K562 (cell line): ENCODE results near the gene NT5C. TPM values are rescaled to one million over a fixed set of nuclear protein-coding genes. Genes with fewer than 3 reads are reported as not detected.

Source experiments
- CCNT2 ChIP-seq: IDR thresholded peaks from 2 replicates; pipeline ENCODE4 v1.6.1; 2011; ENCODE audit warnings: borderline replicate concordance, low read depth, mild to moderate bottlenecking, moderate library complexity, mixed read lengths, low read length; ENCODE audit not compliant: insufficient read length; ENCODE audit errors: extremely low read depth
- CHD2 ChIP-seq: IDR thresholded peaks from 2 replicates; pipeline ENCODE4 v1.6.1; 2011; ENCODE audit warnings: low read depth, low read length
- EHMT2 ChIP-seq: fragments of 450-650 bp; IDR thresholded peaks from 2 replicates; pipeline ENCODE4 v1.6.1; 2018; ENCODE audit warnings: antibody characterized with exemption
- KDM2B ChIP-seq: fragments of 250-450 bp; sonication (Bioruptor Pico); IDR thresholded peaks from 2 replicates; pipeline ENCODE4 v1.8.0; 2021; ENCODE audit warnings: mild to moderate bottlenecking, moderate library complexity
- MYNN ChIP-seq, 2 experiments: sonication (generic); formaldehyde crosslinking in 1 of 2; IDR thresholded peaks; 2 replicates each; pipeline versions ENCODE4 v1.5.0 to v1.6.1; 2016 to 2020; ENCODE audit warnings: antibody characterized with exemption in 1 of 2, missing genetic modification reagents in 1 of 2
- NUFIP1 ChIP-seq: fragments of 450-650 bp; IDR thresholded peaks from 2 replicates; pipeline ENCODE4 v1.6.1; 2018; ENCODE audit not compliant: partially characterized antibody
- RAD51 ChIP-seq: fragments of 450-650 bp; IDR thresholded peaks from 2 replicates; pipeline ENCODE4 v1.7.1; 2016; ENCODE audit warnings: low read depth, mild to moderate bottlenecking, borderline replicate concordance
- RFX1 ChIP-seq: fragments of 450-650 bp; IDR thresholded peaks from 2 replicates; pipeline ENCODE4 v1.6.1; 2016; ENCODE audit warnings: mild to moderate bottlenecking, moderate library complexity
- SIX5 ChIP-seq, 2 experiments: IDR thresholded peaks; 2 replicates each; pipeline ENCODE4 v1.6.1; 2011; ENCODE audit warnings: low read length in 2 of 2, borderline replicate concordance in 1 of 2, low read depth in 1 of 2, mild to moderate bottlenecking in 1 of 2, moderate library complexity in 1 of 2; ENCODE audit not compliant: insufficient read depth in 1 of 2
- SMC3 ChIP-seq: conservative IDR thresholded peaks from 2 replicates; pipeline ENCODE4 v1.6.1; 2011; ENCODE audit warnings: low read depth, low read length, improper control_type of control experiment; ENCODE audit not compliant: insufficient read depth
- STAG1 ChIP-seq: sonication (generic); formaldehyde crosslinking; IDR thresholded peaks from 2 replicates; pipeline ENCODE4 v1.5.0; 2020; ENCODE audit warnings: missing genetic modification reagents, borderline replicate concordance
- TBP ChIP-seq: optimal IDR thresholded peaks from 2 replicates; pipeline ENCODE3; 2011; ENCODE audit warnings: low read depth, low read length, improper control_type of control experiment
- VEZF1 ChIP-seq: fragments of 200-800 bp; sonication (Bioruptor generic); IDR thresholded peaks from 2 replicates; pipeline ENCODE4 v1.6.1; 2017; ENCODE audit warnings: missing genetic modification characterization, missing compliant biosample characterization
- ZBTB2 ChIP-seq: fragments of 450-650 bp; IDR thresholded peaks from 2 replicates; pipeline ENCODE4 v1.6.1; 2016; ENCODE audit warnings: antibody characterized with exemption
- ZNF639 ChIP-seq, 2 experiments: fragments of 200-800 bp in 1 of 2; sonication (Bioruptor generic) in 1 of 2; sonication (generic) in 1 of 2; formaldehyde crosslinking in 1 of 2; IDR thresholded peaks in 1 of 2; conservative IDR thresholded peaks in 1 of 2; 2 replicates each; pipeline versions ENCODE4 v1.5.0 to v1.6.1; 2016 to 2020; ENCODE audit warnings: missing compliant biosample characterization in 1 of 2, missing genetic modification characterization in 1 of 2, missing genetic modification reagents in 1 of 2
- polyA plus RNA-seq, 8 experiments: library from polyadenylated mRNA; depleted of rRNA in 4 of 8; stranded (reverse) in 5 of 8; unstranded in 3 of 8; fragments of >200 nt; fragmentation: Nextera tagmentation in 2 of 8; fragmentation: Illumina TruSeq in 1 of 8; extraction: Ambion mirVana in 2 of 8; extraction: Trizol in 1 of 8; gene quantifications; 2 replicates each; pipeline versions ENCODE4 v1.2.1 to v1.2.3, GENCODE V29; 2011 to 2014; ENCODE audit warnings: inconsistent platforms in 1 of 8, missing spikeins in 1 of 8
- total RNA-seq, 7 experiments: library from RNA; depleted of rRNA in 6 of 7; stranded (reverse); fragments of >200 nt in 6 of 7; fragmentation: Illumina TruSeq in 2 of 7; extraction: Trizol in 2 of 7; gene quantifications; 2 replicates each; pipeline versions ENCODE4 v1.2.1 to v1.2.3, GENCODE V29; 2011 to 2021; ENCODE audit warnings: low replicate concordance in 1 of 7
- TF ChIP-seq, protein P1 (sequence below), 2 experiments: fragments of 450-650 bp; IDR thresholded peaks; 2 replicates each; pipeline ENCODE4 v1.6.1; 2016
- TF ChIP-seq, protein P2 (sequence below): fragments of 250-450 bp; sonication (Bioruptor Pico); IDR thresholded peaks from 2 replicates; pipeline ENCODE4 v1.4.0; 2020; ENCODE audit warnings: mild to moderate bottlenecking, moderate library complexity

Gene NT5C
- total and polyA plus RNA-seq, 9 of the 15 experiments (the other 6 are each of a cell fraction or from before 2014, with no cell fraction given), result 2.9 to 205 (median 45.0) TPM

GRCh38 chr17:75113798-75114551 lies 17.6 kb downstream of the NT5C start (continued):
- TF ChIP-seq VEZF1 (CRISPR knock-in tag) (peak; percentile 41; the same call in 1 of the 2 replicates), ZBTB2 (no peak), SMC3 (peak; percentile 93), CCNT2 (no peak), ZNF639 (CRISPR knock-in tag; conservative IDR thresholded peaks at IDR 0.05 in 1 of 2, IDR thresholded peaks at IDR 0.05 in 1 of 2) (no peak), EHMT2 (no peak), CHD2 (no peak), SIX5 (IDR thresholded peaks at IDR 0.05; ENCODE audit: borderline replicate concordance in 1 of 2, insufficient read depth in 1 of 2, low read depth in 1 of 2, low read length in 2 of 2) (no peak), MYNN (IDR thresholded peaks at IDR 0.05) (peak; percentile 37; the same call in 1 of the 2 replicates), MYNN (CRISPR knock-in tag; IDR thresholded peaks at IDR 0.05) (no peak), STAG1 (peak; percentile 47; the same call in 1 of the 2 replicates), RFX1 (no peak), NUFIP1 (no peak), RAD51 (no peak), KDM2B (CRISPR knock-in tag) (no peak), TBP (peak; percentile 51)
- TF ChIP-seq, protein P1, sequence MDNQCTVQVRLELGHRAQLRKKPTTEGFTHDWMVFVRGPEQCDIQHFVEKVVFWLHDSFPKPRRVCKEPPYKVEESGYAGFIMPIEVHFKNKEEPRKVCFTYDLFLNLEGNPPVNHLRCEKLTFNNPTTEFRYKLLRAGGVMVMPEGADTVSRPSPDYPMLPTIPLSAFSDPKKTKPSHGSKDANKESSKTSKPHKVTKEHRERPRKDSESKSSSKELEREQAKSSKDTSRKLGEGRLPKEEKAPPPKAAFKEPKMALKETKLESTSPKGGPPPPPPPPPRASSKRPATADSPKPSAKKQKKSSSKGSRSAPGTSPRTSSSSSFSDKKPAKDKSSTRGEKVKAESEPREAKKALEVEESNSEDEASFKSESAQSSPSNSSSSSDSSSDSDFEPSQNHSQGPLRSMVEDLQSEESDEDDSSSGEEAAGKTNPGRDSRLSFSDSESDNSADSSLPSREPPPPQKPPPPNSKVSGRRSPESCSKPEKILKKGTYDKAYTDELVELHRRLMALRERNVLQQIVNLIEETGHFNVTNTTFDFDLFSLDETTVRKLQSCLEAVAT (IDR thresholded peaks at IDR 0.05), result peak in 1 of 2 experiments; percentile 40; a peak in 1 of 4 replicates
- TF ChIP-seq, protein P2, sequence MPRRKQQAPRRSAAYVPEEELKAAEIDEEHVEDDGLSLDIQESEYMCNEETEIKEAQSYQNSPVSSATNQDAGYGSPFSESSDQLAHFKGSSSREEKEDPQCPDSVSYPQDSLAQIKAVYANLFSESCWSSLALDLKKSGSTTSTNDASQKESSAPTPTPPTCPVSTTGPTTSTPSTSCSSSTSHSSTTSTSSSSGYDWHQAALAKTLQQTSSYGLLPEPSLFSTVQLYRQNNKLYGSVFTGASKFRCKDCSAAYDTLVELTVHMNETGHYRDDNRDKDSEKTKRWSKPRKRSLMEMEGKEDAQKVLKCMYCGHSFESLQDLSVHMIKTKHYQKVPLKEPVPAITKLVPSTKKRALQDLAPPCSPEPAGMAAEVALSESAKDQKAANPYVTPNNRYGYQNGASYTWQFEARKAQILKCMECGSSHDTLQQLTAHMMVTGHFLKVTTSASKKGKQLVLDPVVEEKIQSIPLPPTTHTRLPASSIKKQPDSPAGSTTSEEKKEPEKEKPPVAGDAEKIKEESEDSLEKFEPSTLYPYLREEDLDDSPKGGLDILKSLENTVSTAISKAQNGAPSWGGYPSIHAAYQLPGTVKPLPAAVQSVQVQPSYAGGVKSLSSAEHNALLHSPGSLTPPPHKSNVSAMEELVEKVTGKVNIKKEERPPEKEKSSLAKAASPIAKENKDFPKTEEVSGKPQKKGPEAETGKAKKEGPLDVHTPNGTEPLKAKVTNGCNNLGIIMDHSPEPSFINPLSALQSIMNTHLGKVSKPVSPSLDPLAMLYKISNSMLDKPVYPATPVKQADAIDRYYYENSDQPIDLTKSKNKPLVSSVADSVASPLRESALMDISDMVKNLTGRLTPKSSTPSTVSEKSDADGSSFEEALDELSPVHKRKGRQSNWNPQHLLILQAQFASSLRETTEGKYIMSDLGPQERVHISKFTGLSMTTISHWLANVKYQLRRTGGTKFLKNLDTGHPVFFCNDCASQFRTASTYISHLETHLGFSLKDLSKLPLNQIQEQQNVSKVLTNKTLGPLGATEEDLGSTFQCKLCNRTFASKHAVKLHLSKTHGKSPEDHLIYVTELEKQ, result no peak
